ENCODE results near the gene RPL22L1. TPM values are rescaled to one million over a fixed set of nuclear protein-coding genes. Genes with fewer than 3 reads are reported as not detected.
A peak's percentile ranks its signal among the peaks of the same experiment; 100 is the strongest.

Gene RPL22L1
- total RNA-seq, 2 experiments from 2014 or later = 51.7 to 58.9 TPM

- Histone ChIP-seq H3K4me1 (ENCODE audit: insufficient read depth, low read length, poor library complexity, severe bottlenecking) (peaks cover 27% of the 10 kb centered on the region), H3K9me2 (ENCODE audit: insufficient read depth, low read length) (no peaks in the 10 kb centered on the region), H3K4me3 (ENCODE audit: low read depth, low read length, poor library complexity, severe bottlenecking) (peak overlapping the region; percentile 97), H3K27ac (ENCODE audit: low read depth, low read length, poor library complexity, severe bottlenecking) (peak overlapping the region; percentile 90), H2AFZ (ENCODE audit: low read length) (no peak overlapping the region), H3K9me3 (ENCODE audit: low read length) (no peaks in the 10 kb centered on the region), H3K36me3 (ENCODE audit: insufficient read depth, low read length) (peaks cover 55% of the 10 kb centered on the region), H3K79me2 (ENCODE audit: insufficient read depth, low read depth, low read length) (peaks cover 41% of the 10 kb centered on the region), H3K4me2 (ENCODE audit: low read length) (peak overlapping the region; percentile 73), H4K20me1 (ENCODE audit: insufficient read depth, low read length) (peaks cover 14% of the 10 kb centered on the region)
- ChIA-PET POLR2A (interaction anchor here (0.6 to 2.5 kb wide), 5 partner anchors 10 to 53 kb away, joined by 3 to 19 read pairs (median 3); no protein-coding TSS in a partner anchor), CTCF (ENCODE audit: unreplicated experiment) (no interaction called here)
- no peak for TF ChIP-seq EZH2phosphoT487 (IDR thresholded peaks at IDR 0.05; ENCODE audit: borderline replicate concordance, low read depth, low read length)
- no peak for TF ChIP-seq CTCF (conservative IDR thresholded peaks at IDR 0.05; ENCODE audit: low read length)
- no peak for DNase-seq (ENCODE audit: low spot score)
- BruUV-seq (replicated peaks) = no TSS peak
- intact Hi-C loops (cut with micrococcal nuclease; ENCODE audit: unreplicated experiment) = loop anchor here (5.0 kb wide), 2 partner anchors 234 to 509 kb away; partner anchors contain the start of gene SKIL
These were observed 3.5 kb downstream of the RPL22L1 start for GRCh38 chr3:170866499-170866898.

- Histone ChIP-seq H3K9me3 (ENCODE audit: low read length) (no peaks in the 10 kb centered on the region), H3K4me2 (ENCODE audit: low read length) (no peak overlapping the region), H3K79me2 (ENCODE audit: insufficient read depth, low read depth, low read length) (peaks cover 40% of the 10 kb centered on the region), H3K4me1 (ENCODE audit: insufficient read depth, low read length, poor library complexity, severe bottlenecking) (peaks cover 20% of the 10 kb centered on the region), H4K20me1 (ENCODE audit: insufficient read depth, low read length) (peaks cover 14% of the 10 kb centered on the region), H3K9me2 (ENCODE audit: insufficient read depth, low read length) (no peaks in the 10 kb centered on the region), H2AFZ (ENCODE audit: low read length) (no peak overlapping the region), H3K27ac (ENCODE audit: low read depth, low read length, poor library complexity, severe bottlenecking) (peak overlapping the region; percentile 30), H3K4me3 (ENCODE audit: low read depth, low read length, poor library complexity, severe bottlenecking) (no peak overlapping the region), H3K36me3 (ENCODE audit: insufficient read depth, low read length) (peaks cover 55% of the 10 kb centered on the region)
- DNase-seq (ENCODE audit: low spot score) = no peak
- TF ChIP-seq EZH2phosphoT487 (IDR thresholded peaks at IDR 0.05; ENCODE audit: borderline replicate concordance, low read depth, low read length) (no peak), CTCF (conservative IDR thresholded peaks at IDR 0.05; ENCODE audit: low read length) (no peak)
- no TSS peak for BruUV-seq (replicated peaks)
- ChIA-PET CTCF (ENCODE audit: unreplicated experiment) (no interaction called here), POLR2A (interaction anchor here (0.9 to 2.5 kb wide), 3 partner anchors 10 to 512 kb away, joined by 3 to 19 read pairs (median 3); no protein-coding TSS in a partner anchor)
- intact Hi-C loops (cut with micrococcal nuclease; ENCODE audit: unreplicated experiment) = loop anchor here (5.0 kb wide), 2 partner anchors 233 to 508 kb away; partner anchors contain the start of gene SKIL
These were observed 4.5 kb downstream of the RPL22L1 start for GRCh38 chr3:170865209-170866094.
